PC-3 (cell line): ENCODE measurements around the gene POMP. TPM values are rescaled to one million over a fixed set of nuclear protein-coding genes. Genes with fewer than 3 reads are reported as not detected.

Experiments
- ATAC-seq: fragments of 200-7000 bp; cut with Tn5 transposase; 2 replicates; pipeline ENCODE4 v1.9.1; 2020; ENCODE audit warnings: mild to moderate bottlenecking, moderate library complexity
- BruUV-seq: library from RNA; stranded (reverse); fragments of 400-500 nt; replicated peaks from 2 replicates; lab custom pipeline; 2021; lab: Mats Ljungman, UMichigan
- CTCF ChIA-PET: fragments of 300-600 bp; sonication (Branson Sonifier 250); formaldehyde crosslinking; loops from one replicate; lab custom pipeline; 2022; ENCODE audit warnings: antibody characterized with exemption; lab: Charles Lee
- POLR2A ChIA-PET: fragments of 300-600 bp; sonication (Branson Sonifier 250); formaldehyde crosslinking; loops from one replicate; lab custom pipeline; 2022; ENCODE audit warnings: antibody characterized with exemption; ENCODE audit not compliant: unreplicated experiment; lab: Charles Lee
- DNase-seq: peaks from one replicate; pipeline ENCODE4 v3.0.0-alpha.2; 2015
- H2AFZ ChIP-seq: fragments of 300-600 bp; sonication (generic); 2 replicates; pipeline ENCODE4 v1.6.0; 2016; ENCODE audit warnings: antibody characterized with exemption, low read length
- H3F3A ChIP-seq: fragments of 300-600 bp; sonication (generic); one replicate; pipeline ENCODE4 v1.6.0; 2017; ENCODE audit warnings: antibody characterized with exemption, low read length, control low read depth, mild to moderate bottlenecking; ENCODE audit not compliant: unreplicated experiment
- H3K27ac ChIP-seq: fragments of 300-600 bp; sonication (generic); 2 replicates; pipeline ENCODE4 v1.5.1; 2016; ENCODE audit warnings: mild to moderate bottlenecking, low read length
- H3K27me3 ChIP-seq: fragments of 300-600 bp; sonication (generic); 2 replicates; pipeline ENCODE4 v1.6.1; 2016; ENCODE audit warnings: low read length, mixed read lengths
- H3K36me3 ChIP-seq: fragments of 300-600 bp; sonication (generic); 2 replicates; pipeline ENCODE4 v1.6.1; 2016; ENCODE audit warnings: low read depth, mixed run types, low read length, mixed read lengths
- H3K4me1 ChIP-seq: fragments of 300-600 bp; sonication (generic); 2 replicates; pipeline ENCODE4 v1.5.1; 2016; ENCODE audit warnings: low read length; ENCODE audit not compliant: insufficient read depth
- H3K4me2 ChIP-seq: fragments of 300-600 bp; sonication (generic); 2 replicates; pipeline ENCODE4 v1.6.0; 2016; ENCODE audit warnings: low read length
- H3K4me3 ChIP-seq: fragments of 300-600 bp; sonication (generic); 2 replicates; pipeline ENCODE4 v1.5.1; 2016; ENCODE audit warnings: mild to moderate bottlenecking, low read length, mixed read lengths
- H3K79me2 ChIP-seq: fragments of 300-600 bp; sonication (generic); 2 replicates; pipeline ENCODE4 v1.6.1; 2017; ENCODE audit warnings: low read length, mixed read lengths
- H3K9ac ChIP-seq: fragments of 300-600 bp; sonication (generic); 2 replicates; pipeline ENCODE4 v1.6.0; 2016; ENCODE audit warnings: mild to moderate bottlenecking, low read length
- H3K9me2 ChIP-seq: fragments of 300-600 bp; sonication (generic); replicated peaks from 2 replicates; pipeline ENCODE4 v1.6.1; 2016; ENCODE audit warnings: mixed run types, low read length, mixed read lengths
- H3K9me3 ChIP-seq: fragments of 300-600 bp; sonication (generic); 2 replicates; pipeline ENCODE4 v1.6.1; 2016; ENCODE audit warnings: low read length, mixed read lengths
- H4K20me1 ChIP-seq: fragments of 300-600 bp; sonication (generic); 2 replicates; pipeline ENCODE4 v1.6.1; 2016; ENCODE audit warnings: low read length, mixed read lengths
- EZH2 ChIP-seq: fragments of 300-600 bp; sonication (generic); IDR thresholded peaks from one replicate; pipeline ENCODE4 v1.6.1; 2017; ENCODE audit warnings: antibody characterized with exemption, mild to moderate bottlenecking, low read length; ENCODE audit not compliant: unreplicated experiment
- EZH2phosphoT487 ChIP-seq: fragments of 300-600 bp; sonication (generic); IDR thresholded peaks from 2 replicates; pipeline ENCODE4 v1.6.1; 2018; ENCODE audit warnings: mild to moderate bottlenecking, antibody characterized with exemption, low read length, borderline replicate concordance
- intact Hi-C: fragments of 100-400 bp; cut with micrococcal nuclease; formaldehyde crosslinking; loops from 2 replicates; pipeline ENCODE4 v1.9.0; 2023
- total RNA-seq: library from RNA; depleted of rRNA; stranded (reverse); fragments of >200 nt; gene quantifications from 2 replicates; pipeline ENCODE4 v1.2.3, GENCODE V29; 2014
- TF ChIP-seq, protein P1 (sequence below): fragments of 300-600 bp; sonication (generic); conservative IDR thresholded peaks from 2 replicates; pipeline ENCODE4 v1.5.1; 2017; ENCODE audit warnings: antibody characterized with exemption, low read depth, mild to moderate bottlenecking, low read length

POMP gene
- total RNA-seq, 1 experiment from 2014 or later = 92.8 TPM

- H3K79me2 ChIP-seq = no peaks in the 10 kb centered on the region
- peaks cover 12% of the 10 kb centered on the region for H3K4me1 ChIP-seq
- POLR2A ChIA-PET = no interaction called here
- H4K20me1 ChIP-seq = no peaks in the 10 kb centered on the region
- H3K4me2 ChIP-seq = no peak overlapping the region
- H3K27ac ChIP-seq = no peak overlapping the region
- no peak for ATAC-seq
- H2AFZ ChIP-seq = no peak overlapping the region
- H3K9me3 ChIP-seq = no peaks in the 10 kb centered on the region
- H3F3A ChIP-seq = no peaks in the 10 kb centered on the region
- H3K9me2 ChIP-seq = no peaks in the 10 kb centered on the region
- CTCF ChIA-PET = no interaction called here
- H3K27me3 ChIP-seq = no peaks in the 10 kb centered on the region
- intact Hi-C loops = no loop called here
- no peak for DNase-seq
- no peak overlapping the region for H3K9ac ChIP-seq
- TF ChIP-seq EZH2 (no peak), EZH2phosphoT487 (no peak)
- TF ChIP-seq, protein P1, sequence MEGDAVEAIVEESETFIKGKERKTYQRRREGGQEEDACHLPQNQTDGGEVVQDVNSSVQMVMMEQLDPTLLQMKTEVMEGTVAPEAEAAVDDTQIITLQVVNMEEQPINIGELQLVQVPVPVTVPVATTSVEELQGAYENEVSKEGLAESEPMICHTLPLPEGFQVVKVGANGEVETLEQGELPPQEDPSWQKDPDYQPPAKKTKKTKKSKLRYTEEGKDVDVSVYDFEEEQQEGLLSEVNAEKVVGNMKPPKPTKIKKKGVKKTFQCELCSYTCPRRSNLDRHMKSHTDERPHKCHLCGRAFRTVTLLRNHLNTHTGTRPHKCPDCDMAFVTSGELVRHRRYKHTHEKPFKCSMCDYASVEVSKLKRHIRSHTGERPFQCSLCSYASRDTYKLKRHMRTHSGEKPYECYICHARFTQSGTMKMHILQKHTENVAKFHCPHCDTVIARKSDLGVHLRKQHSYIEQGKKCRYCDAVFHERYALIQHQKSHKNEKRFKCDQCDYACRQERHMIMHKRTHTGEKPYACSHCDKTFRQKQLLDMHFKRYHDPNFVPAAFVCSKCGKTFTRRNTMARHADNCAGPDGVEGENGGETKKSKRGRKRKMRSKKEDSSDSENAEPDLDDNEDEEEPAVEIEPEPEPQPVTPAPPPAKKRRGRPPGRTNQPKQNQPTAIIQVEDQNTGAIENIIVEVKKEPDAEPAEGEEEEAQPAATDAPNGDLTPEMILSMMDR = no peak
- H3K4me3 ChIP-seq = no peak overlapping the region
- no TSS peak for BruUV-seq
- no peaks in the 10 kb centered on the region for H3K36me3 ChIP-seq
Measured at GRCh38 chr13:28613562-28613961, 45.4 kb upstream of the POMP start.

DNA sequence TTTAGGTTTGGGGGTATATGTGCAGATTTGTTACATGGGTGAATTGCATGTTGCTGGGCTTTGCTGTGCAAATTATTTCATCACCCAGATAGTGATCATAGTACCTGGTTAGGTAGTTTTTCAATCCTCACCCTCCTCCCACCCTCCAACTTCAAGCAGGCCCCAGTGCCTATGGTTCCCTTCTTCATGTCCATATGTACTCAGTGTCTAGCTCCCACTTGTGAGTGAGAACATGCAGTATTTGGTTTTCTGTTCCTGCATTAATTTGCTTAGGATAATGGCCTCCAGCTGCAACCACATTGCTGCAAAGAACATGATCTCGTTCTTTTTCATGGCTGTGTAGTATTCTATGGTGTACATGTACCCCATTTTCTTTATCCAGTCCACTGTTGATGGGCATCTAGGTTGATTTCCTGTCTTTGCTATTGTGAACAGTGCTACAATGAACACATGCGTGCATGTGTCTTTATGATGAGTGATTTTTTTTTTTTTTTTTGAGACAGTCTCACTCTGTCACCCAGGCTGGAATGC lies 42.9 kb upstream of the POMP start:
- Histone ChIP-seq H3K27me3 (no peaks in the 10 kb centered on the region; the same call in 1 of the 2 replicates), H3K27ac (no peak overlapping the region), H3K9ac (no peak overlapping the region), H4K20me1 (no peaks in the 10 kb centered on the region), H3K79me2 (no peaks in the 10 kb centered on the region), H3K4me1 (no peaks in the 10 kb centered on the region), H3K9me2 (no peaks in the 10 kb centered on the region), H3F3A (no peaks in the 10 kb centered on the region), H3K4me3 (no peak overlapping the region), H3K36me3 (no peaks in the 10 kb centered on the region), H2AFZ (no peak overlapping the region), H3K9me3 (no peaks in the 10 kb centered on the region), H3K4me2 (no peak overlapping the region)
- ChIA-PET CTCF (no interaction called here), POLR2A (no interaction called here)
- ATAC-seq = no peak
- no TSS peak for BruUV-seq
- intact Hi-C loops = no loop called here
- TF ChIP-seq, protein P1 = no peak
- no peak for TF ChIP-seq EZH2phosphoT487
- no peak for TF ChIP-seq EZH2
- no peak for DNase-seq

DNA sequence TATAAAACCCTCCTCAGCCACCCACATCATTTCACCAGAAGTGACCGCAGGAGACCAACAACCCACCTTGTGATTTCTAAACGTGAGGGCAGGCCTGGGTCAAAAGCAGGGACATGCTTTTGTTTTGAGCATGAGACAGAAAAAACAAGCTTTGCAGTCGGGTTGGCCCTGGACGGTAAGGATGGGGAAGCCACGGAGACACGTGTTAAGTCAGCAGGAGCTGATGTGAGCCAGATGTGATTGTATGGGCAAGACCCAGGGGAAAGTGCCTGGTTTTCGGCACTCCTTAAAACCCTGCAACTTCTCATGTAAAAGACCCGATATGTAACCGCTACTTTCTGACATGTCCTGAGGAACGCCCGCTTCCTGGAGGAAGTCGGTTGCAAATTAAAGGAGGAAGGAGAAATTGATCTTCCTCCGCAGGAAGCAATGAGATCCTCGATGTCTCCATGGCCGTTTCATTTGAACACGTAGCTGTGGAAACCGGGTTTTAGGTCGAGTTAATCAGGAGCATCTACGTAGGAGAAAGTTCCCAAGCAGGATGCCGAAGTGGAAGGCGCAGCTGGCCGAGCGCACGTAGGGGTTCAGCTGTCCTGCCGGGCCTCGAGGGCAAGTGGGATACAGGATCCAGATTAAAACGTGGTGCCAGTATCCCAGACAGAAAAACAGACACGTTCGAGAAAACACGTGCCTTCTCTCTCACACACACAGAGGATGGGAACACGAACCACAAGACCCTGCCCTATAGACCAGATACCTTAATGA lies 40.5 kb upstream of the POMP start:
- Histone ChIP-seq H3K4me2 (no peak overlapping the region), H3K36me3 (no peaks in the 10 kb centered on the region), H2AFZ (no peak overlapping the region), H3F3A (no peaks in the 10 kb centered on the region), H3K27ac (no peak overlapping the region), H3K4me1 (no peaks in the 10 kb centered on the region), H3K9me3 (no peaks in the 10 kb centered on the region), H3K9me2 (no peaks in the 10 kb centered on the region), H3K9ac (no peak overlapping the region), H3K4me3 (no peak overlapping the region), H4K20me1 (no peaks in the 10 kb centered on the region), H3K27me3 (no peaks in the 10 kb centered on the region; the same call in 1 of the 2 replicates), H3K79me2 (no peaks in the 10 kb centered on the region)
- ChIA-PET POLR2A (no interaction called here), CTCF (no interaction called here)
- no peak for ATAC-seq
- no peak for DNase-seq
- intact Hi-C loops = no loop called here
- TF ChIP-seq, protein P1 = no peak
- BruUV-seq = no TSS peak
